ENCODE measurements around the gene PVR.
"Not testable (repeated sequence)": the region's sequence is repeated elsewhere in the genome, so short reads cannot be mapped to it uniquely, and the experiment has no call there.

The PVR gene

GRCh38 chr19:44704982-44705381 lies 61.3 kb downstream of the PVR start:
- no peak for DNase-seq

DNA sequence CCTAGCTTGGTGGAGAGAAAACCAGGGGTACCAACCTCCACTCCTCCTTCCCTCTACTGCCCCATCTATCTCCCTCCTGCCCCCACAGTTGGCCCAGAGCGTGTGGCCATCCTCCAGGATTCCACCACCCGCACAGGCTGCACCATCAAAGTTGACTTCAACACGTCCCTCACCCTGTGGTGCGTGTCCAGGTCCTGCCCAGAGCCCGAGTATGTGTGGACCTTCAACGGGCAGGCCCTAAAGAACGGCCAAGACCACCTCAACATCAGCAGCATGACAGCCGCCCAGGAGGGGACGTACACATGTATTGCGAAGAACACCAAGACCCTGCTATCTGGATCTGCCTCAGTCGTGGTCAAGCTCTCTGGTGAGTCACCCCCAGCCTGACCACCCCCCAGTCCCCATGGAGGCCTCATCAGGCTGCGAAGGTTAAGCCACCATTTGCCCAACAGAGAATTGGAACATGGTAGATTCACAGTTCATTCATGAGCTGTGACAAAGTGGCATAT lies 61.8 kb downstream of the PVR start:
- no peak for DNase-seq

DNA sequence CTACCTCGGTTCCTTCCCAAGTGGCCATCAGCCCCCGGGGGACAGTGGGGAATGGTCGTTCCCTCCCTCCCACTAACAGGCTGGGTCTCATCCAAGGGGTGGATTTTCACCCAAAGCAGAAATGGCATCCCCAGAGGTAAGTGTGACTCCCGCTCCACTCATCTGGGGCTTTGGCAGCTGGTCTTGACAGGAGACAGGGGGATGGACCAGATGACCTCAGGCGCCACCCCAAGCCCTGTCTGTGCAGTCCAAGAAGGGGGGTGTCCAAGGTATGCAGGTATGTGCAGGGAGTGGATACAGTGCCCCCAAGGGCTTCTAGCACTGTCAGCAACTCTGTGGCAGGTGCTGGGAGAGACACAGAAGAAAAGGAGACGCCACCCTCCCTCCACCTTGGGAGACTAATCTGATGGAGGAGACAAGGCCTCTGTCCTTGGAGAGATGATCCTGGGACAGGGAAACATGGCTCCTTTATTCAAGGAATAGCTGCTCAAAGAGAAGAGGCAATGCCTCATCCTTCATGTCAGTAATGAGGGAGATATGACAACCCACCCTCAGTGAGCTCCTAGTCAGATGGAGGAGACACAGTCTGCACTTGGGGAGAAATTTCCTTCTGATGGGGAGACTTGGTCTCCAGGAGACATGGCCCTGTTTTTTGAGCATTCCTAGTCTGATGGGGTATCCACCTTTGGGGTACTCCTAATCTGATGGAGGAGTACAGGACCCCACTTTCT lies 63.0 kb downstream of the PVR start:
- no peak for DNase-seq

DNA sequence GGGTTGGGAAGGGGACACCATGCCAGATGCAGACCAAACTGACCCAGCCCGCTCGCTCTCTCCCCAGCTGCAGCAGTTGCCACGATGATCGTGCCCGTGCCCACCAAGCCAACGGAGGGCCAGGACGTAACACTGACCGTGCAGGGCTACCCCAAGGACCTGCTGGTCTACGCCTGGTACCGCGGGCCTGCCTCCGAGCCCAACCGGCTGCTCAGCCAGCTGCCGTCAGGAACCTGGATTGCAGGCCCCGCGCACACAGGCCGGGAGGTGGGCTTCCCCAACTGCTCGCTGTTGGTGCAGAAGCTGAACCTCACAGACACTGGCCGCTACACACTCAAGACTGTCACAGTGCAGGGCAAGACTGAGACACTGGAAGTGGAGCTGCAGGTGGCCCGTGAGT lies 64.1 kb downstream of the PVR start:
- no peak for DNase-seq

GRCh38 chr19:44708940-44709339 lies 65.2 kb downstream of the PVR start:
- DNase-seq: no peak

GRCh38 chr19:44709434-44710266 lies 65.9 kb downstream of the PVR start:
- DNase-seq: not testable (repeated sequence)

DNA sequence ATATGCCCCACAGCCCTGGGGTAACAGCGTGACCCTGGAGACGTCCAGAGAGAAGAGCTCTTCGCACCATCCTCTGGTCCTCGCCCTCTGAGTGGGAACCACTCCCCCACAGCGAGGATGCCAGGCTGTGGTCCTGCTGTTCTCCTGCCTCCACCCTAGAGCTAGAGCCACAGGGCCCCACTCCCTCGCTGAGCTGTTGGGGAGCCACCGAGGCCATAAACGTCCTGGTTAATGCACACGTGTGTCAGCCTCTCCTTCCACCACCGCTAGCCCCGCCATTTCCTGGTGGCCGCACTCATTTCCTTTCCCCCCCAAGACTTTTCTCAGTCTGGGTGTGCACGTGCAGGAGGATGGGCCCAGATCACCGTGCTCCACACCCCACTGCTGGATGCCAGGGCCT lies 66.8 kb downstream of the PVR start:
- DNase-seq: no peak

DNA sequence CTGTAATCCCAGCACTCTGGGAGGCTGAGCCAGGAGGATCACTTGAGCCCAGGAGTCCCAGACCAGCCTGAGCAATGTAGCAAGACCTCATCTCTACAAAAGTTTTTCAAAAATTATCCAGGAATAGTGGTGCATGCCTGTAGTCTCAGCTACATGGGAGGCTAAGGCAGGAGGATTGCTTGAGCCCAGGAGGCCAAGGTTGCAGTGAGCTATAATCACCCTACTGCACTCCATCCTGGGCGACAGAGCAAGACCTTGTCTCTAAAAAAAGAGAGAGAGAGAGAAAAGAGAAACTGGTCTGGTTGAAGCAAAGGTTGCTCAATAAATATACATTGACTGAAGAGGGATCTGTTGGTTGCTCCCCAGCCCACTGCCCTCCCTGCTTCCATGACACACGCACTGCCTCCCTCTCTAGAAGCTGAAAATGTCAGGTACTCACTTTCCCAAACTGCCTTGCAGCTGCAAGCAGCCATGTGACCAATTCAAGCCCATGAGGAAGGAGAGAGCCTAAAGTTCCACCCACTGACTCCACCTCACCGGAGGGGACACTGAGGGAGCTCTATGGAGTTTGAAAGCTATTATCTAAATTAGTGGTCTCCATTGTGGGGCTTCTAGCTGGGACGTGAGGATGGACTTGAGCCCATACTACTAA lies 69.3 kb downstream of the PVR start:
- DNase-seq: no peak

Data from activated CD4-positive, alpha-beta T cell treated with anti-CD3 and anti-CD28 coated beads, Interleukin-2, Interleukin-6, amounts not matched to agents 100 ng/mL and 50 ng/mL, durations not matched to agents 16 hours and 8 hours (primary cell).